Neural progenitor cell (in vitro differentiated cells): Measurements from ENCODE around the gene VPS8.

Experiments used
- CTCF ChIP-seq: fragments of 200-600 bp; sonication (generic); IDR thresholded peaks from 2 replicates; pipeline ENCODE4 v1.5.1; 2017; ENCODE audit warnings: antibody characterized with exemption, mild to moderate bottlenecking
- EZH2 ChIP-seq: fragments of 200-600 bp; sonication (generic); IDR thresholded peaks from 2 replicates; pipeline ENCODE4 v1.6.1; 2017; ENCODE audit warnings: antibody characterized with exemption, mild to moderate bottlenecking, moderate library complexity
- EZH2phosphoT487 ChIP-seq: fragments of 200-600 bp; sonication (generic); IDR thresholded peaks from 2 replicates; pipeline ENCODE4 v1.6.1; 2017; ENCODE audit warnings: antibody characterized with exemption

- no peak for TF ChIP-seq CTCF
- TF ChIP-seq EZH2phosphoT487: no peak
- no peak for TF ChIP-seq EZH2
Observed at GRCh38 chr3:184765047-184765729, 46.8 kb upstream of the VPS8 start.
